DMS153 (cell line): ENCODE measurements around the gene GNS.
A peak's percentile ranks its signal among the peaks of the same experiment; 100 is the strongest.
"Not testable (repeated sequence)": the region's sequence is repeated elsewhere in the genome, so short reads cannot be mapped to it uniquely, and the experiment has no call there.

Experiments used
- DNase-seq: peaks from one replicate; lab custom pipeline; 2025; lab: John Stamatoyannopoulos, UW

The GNS gene

DNA sequence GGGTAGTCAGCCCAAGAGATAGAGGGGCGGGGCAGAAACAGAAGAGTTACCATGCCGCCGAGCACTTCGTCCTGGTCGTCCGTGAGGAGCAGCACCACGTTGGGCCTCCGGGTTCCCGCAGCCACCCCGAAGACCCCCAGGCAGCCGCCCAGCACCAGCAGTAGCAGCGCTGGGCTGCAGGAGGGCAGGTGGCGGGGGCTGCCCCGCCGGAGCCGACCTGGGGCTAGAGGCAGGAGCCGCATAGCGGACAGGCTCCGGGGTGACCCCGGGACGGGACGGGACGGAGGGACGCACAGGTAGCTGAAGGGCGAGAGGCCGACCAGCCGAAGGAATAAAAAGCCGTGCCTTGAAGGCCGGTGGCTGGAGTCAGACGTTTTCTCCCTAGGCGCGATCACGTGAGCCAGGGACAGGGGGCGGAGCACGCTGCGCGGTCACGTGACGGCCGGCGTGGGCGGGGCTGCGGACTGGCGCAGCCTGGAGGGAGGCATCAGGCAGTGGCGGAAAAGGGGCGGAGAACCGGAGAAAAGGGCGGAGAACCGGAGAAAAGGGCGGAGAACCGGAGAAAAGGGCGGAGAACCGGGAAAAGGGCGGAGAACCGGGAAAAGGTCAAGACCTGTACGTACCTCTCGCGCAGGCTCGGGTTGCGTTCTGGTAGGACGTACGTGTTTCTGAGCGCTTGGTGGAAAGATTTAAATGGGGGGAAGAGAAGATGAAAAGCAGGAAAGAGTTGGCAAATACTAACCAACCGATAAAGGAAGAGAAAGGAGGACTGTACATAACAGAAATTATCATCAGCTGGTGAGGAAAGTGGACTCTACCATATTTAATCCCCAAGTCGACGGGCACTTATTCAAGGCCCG, at the start of gene GNS:
GNS (minus strand) TSS at position 372 of the 860 bp plus-strand sequence; CDS start at position 242, 130 bp downstream.
- peak; percentile 88 for DNase-seq

DNA sequence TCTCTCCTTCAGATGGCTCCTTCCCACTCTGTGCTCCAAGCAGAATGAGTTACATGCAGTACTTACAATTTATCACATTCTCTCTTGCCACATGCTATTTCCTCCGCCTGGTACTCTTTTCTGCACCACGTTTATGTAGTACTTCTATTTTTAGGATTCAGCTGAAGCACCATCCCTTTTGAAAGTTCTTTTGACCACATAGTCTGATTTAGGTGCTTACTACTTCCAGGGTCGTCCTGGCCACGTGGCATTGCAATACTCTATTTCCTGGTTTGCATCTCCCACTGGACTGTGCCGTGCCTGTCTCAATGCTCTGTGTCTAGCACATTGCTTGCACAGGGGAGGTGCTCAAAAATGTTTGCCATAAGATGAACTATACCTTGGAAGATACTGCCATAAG, 48.9 kb upstream of the GNS start:
- no peak for DNase-seq

DNA sequence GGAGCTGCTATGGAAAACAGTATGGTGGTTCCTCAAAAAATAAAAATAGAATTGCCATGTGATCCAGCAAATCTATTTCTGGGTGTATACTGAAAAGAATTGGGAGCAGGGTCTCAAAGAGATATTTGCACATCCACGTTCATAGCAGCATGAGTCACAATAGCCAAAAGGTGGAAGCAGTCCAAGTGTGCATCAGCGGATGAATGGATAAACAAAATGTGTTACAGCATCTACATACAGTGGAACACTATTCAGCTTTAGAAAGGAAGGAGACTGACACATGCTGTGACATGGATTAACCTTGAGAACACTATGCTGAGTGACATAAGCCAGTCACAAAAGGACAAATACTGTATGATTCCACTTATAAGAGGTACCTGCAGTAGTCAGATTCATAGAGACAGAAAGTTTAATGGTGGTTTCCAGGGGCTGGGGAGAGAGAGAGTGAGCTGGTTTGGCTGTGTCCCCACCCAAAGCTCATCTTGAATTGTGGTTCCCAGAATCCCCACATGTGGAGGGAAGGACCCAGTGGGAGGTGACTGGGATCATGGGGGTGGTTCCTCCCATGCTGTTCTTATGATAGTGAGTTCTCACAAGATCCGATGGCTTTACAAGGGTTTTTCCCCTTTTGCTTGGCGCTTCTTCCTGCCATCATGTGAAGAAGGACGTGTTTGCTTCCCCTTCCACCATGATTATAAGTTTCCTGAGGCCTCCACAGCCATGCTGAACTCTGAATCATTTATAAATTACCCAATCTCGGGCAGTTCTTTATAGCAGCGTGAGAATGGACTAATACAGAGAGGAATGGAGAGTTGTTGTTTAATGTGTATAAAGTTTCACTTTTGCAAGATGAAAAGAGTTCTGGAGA, 47.6 kb upstream of the GNS start:
- DNase-seq: no peak

GRCh38 chr12:64806173-64806572, 47.0 kb upstream of the GNS start:
- DNase-seq: no peak

DNA sequence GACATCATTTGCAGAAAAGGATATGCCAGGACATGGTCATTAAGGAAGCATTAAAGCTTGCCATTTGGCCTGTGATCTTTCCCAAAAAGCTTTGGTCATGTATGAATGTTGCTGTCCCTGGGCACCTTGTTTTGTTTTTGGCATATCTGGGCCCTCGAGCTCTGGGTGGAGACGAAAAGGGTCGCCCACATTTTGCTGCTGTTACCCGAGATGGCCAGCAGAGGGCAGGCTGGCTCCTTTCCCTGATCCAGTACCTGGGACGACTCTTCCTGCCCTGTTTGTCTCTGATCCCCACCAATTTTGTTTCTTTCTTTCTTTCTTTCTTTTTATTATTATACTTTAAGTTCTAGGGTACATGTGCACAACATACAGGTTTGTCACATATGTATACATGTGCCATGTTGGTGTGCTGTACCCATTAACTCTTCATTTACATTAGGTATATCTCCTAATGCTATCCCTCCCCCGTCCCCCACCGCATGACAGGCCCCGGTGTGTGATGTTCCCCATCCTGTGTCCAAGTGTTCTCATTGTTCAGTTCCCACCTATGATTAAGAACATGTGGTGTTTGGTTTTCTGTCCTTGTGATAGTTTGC, 43.1 kb upstream of the GNS start:
- DNase-seq: not testable (repeated sequence)

GRCh38 chr12:64801381-64801780, 42.2 kb upstream of the GNS start:
- no peak for DNase-seq

DNA sequence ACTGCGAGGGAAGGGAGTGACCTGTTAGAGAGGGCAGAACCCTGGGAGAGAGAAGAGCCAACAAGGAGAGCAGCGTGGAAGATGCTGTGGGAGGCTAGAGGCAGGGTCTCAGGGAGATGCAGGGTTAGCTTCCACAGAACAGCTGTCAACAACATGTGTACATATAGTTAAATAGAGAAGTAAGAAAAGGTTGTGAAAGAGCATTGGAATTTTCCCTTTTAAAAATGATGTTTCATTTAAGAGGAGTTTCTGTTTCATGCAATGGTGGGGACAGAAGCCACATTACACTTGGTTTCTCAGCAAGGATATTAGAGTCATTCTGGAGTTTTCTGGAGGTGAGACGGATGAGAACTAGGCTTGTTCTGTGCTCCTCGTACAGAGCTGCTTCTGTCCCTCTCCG, 41.4 kb upstream of the GNS start:
- DNase-seq: no peak

- no peak for DNase-seq
Observed at GRCh38 chr12:64798165-64798564, 39.0 kb upstream of the GNS start.

GRCh38 chr12:64797156-64797555, 38.0 kb upstream of the GNS start:
- no peak for DNase-seq

DNA sequence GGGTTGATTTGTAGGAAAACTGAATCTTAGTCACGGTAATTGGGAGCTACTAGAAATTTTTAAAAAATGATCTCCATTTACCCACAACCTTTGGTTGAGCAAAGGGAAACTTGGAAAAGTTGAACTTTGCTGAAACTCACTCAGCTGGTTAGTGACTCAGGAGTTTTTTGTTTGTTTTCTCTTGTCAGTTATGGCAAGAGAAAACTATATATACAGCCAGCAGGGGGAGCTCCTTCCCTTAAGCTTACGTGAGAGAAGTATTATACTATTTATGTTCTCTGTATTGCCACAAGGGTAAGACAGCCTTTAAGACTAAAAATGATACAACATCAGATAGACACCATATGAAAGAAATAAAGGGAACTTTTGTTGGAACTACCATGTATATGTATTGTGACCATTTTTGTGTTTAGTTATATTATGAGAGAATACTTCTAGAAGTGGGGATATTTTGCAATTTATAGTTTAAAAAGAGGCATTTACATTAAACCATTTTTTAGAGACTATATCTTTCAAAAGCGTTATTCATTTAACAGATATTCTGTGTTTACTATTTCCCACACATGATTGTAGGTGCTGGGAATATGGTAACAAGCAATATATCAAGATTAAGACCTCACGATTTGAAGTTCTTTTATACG, 37.1 kb upstream of the GNS start:
- peak; percentile 80 for DNase-seq

GRCh38 chr12:64794305-64794704, 35.1 kb upstream of the GNS start:
- DNase-seq: no peak

DNA sequence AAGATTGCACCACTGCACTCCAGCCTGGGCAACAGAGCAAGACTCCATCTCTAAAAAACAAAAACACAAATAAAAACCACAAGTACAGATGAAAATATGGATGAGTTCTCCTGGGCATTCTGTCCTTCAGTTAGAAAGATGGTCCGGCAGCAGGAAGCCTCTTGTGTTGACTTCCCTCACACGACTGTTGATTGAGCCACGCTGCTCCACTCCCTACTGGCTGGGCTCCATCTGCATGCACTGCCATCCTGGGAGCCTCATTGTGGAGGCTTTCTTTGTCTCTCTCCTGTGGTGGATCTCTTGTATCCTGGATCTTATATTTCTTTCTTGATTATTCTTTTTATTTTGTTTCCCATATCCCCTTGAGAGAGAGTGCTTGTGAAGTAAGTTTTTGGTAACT, 34.4 kb upstream of the GNS start:
- DNase-seq: no peak

DNA sequence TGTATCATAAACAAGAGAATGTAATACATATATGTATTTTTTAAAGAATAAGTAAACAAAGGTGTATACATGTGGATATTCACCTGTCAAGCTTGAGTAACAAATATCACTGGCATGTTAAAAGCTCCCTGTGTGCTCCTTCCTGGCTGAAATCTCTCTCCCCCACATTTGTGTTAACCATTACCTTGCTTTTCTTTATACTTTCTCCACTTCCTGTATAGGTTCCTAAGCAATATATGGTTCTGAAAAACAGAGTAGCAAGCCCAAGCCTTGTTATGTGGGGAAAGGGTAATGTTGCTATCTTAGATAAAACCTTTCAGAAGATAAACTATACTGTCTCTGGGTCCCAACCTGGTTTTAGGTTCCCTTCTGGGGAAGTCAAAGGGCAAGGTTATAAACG, 32.9 kb upstream of the GNS start:
- no peak for DNase-seq

DNA sequence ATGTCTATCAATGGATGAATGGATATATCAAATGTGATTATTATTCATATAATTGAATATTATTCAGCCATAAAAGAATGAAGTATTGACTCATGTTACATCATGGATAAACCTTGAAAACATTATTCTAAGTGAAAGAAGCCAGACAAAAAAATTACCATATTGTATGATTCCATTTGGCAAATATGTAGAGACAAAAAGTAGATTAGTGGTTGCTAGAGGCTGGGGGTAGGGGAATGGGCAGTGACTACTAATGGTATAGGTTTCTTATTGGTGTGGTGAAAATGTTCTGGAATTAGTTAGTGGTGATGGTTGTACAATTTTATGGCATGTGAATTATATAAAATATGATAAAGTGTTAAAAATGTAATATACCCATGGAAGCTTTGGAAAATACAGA, 31.8 kb upstream of the GNS start:
- no peak for DNase-seq

DNA sequence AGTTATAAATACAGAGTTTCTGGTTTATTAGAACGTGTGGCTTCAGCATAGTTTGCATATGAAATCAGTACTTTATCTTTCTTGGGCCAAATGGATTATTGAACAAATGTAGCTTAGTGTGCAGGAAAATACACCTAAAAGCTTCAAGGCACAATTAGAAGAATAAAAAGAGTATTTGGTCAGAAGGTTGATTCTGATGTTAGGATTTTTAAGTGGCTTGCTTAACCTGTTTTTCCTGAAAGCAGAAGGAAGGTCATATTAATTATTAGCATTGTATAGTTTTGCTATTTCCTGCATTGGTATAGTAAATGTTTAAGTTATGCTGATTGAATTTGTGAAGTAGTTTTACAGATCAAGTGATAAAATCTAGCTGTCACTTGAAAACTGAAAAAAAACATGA, 31.0 kb upstream of the GNS start:
- no peak for DNase-seq

GRCh38 chr12:64785838-64786237, 26.6 kb upstream of the GNS start:
- DNase-seq: no peak

DNA sequence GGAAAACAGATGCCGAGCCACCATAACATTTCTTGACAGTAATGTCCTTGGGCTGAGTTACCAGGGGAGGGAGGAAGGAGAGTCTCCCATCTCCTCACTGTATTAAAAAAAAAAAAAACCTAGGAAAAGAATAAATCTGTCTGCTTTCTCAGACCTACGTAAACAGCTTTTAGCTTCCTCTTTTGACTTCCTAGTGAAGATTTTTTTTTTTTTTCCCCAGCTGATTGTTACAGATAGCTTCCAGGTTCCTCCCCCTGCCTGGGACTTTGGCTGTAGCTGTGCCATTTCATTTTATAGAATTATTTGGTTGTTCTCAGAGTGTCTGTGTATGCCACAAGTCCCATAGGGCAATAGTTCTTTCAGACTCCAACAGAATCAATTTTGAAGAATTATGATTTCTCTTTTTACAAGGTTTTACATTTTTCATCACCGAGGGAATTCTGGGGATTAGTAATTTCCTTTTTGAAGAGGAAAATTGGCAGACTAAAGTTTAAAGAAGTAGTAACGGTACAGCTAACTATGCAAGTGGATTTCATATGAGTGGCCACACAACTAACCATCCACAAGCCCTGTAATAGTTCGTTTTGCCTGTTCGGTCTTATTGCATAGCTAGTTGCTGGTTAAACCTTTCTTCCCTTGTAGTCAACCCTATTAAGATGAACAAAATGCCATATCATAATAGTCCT, 23.1 kb upstream of the GNS start:
- DNase-seq: no peak

DNA sequence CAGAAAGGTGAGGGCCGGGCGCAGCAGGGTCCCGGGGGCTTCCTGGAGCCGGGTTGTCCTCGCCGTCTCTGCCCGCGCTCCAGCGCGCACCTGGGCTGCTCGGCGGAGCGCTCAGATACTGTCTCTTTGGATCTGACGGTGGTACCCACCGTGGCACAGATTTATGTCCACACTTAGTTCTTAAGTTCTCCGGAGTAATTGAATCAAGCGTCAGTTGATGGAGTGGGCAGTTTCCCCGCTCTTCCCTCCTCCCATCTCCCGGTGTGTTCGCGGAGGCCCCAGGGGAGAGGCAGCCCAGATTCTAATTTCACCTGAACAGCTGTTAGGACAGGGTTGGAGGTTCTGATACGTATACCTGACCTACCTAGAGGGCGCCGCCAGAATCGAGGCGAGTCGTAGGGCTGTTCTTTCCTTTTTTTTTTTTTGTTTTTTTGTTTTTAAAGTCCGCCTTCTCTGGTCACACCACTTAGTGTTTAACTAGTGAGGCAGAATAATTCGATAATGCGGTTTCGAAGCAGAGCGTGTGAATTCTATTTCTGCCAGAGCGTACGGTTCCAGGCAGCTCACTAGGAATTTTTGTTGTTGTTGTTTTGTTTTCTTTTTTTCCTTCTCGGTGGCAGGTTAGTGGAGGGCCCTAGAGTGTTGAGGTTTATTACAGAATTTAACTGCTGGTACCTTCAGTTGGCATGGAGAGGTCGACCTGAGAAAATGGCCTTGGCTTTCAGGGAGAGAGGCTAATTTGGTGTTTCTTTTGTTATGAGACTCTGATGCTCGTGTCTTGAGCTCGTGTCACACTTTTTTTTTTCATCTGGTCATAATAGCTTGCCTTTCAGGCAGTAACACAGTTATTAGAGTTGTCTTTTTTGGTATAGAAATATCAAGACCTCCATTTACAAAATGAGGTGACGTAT, 22.3 kb upstream of the GNS start:
- DNase-seq: peak; percentile 30

DNA sequence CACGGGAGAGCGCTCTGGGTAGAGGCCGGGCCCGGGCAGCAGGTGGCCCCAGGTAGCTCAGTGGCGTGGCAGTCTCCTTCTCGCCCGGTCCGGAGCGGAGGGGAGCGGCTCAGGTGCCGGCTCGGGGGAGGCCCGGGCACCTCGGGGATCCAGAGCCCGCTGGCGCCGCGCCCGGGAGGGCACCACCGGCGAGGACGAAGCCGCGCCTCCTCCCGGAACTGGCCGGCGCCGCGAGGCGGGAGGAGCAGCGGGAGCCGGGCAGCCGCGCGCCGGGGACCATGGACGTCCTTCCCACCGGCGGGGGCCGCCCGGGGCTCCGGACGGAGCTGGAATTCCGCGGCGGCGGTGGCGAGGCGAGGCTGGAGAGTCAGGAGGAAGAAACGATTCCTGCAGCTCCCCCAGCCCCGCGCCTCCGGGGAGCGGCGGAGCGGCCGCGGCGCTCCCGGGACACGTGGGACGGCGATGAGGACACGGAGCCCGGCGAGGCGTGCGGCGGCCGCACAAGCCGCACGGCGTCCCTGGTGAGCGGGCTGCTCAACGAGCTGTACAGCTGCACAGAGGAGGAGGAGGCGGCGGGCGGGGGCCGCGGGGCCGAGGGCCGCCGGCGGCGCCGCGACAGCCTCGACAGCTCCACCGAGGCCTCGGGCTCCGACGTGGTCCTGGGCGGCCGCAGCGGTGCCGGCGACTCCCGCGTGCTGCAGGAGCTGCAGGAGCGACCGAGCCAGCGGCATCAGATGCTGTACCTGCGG, 21.5 kb upstream of the GNS start:
- no peak for DNase-seq

- peak; percentile 43 for DNase-seq
Observed at GRCh38 chr12:64780132-64780530, 20.9 kb upstream of the GNS start.
